HS-27A (cell line): ENCODE results near the gene PPP1R37.

Source experiments
- DNase-seq: peaks from one replicate; pipeline ENCODE4 v3.0.0-alpha.2; 2012; ENCODE audit warnings: low read depth, missing footprints

Gene PPP1R37

GRCh38 chr19:45092747-45093678 is at the start of gene PPP1R37:
Gene PPP1R37, plus strand, starts transcription at chr19:45093179. Its CDS starts 147 bp downstream, at chr19:45093326.
- peak; percentile 88 for DNase-seq

- DNase-seq: no peak
These were observed 47.2 kb upstream of the PPP1R37 start for GRCh38 chr19:45045671-45046353.

- DNase-seq: no peak
These were observed 46.6 kb upstream of the PPP1R37 start for GRCh38 chr19:45046355-45046754.

- DNase-seq: no peak
These were observed 45.7 kb upstream of the PPP1R37 start for GRCh38 chr19:45047188-45047797.

- no peak for DNase-seq
These were observed 43.8 kb upstream of the PPP1R37 start for GRCh38 chr19:45049073-45049736.

- DNase-seq: no peak
These were observed 42.9 kb upstream of the PPP1R37 start for GRCh38 chr19:45050036-45050435.

- DNase-seq: no peak
These were observed 40.9 kb upstream of the PPP1R37 start for GRCh38 chr19:45051929-45052579.

GRCh38 chr19:45056831-45057230 is 36.1 kb upstream of the PPP1R37 start:
- no peak for DNase-seq

- DNase-seq: no peak
These were observed 35.5 kb upstream of the PPP1R37 start for GRCh38 chr19:45057444-45057843.

- no peak for DNase-seq
These were observed 34.3 kb upstream of the PPP1R37 start for GRCh38 chr19:45058622-45059159.

- peak; percentile 62 for DNase-seq
These were observed 33.6 kb upstream of the PPP1R37 start for GRCh38 chr19:45059258-45059965.

GRCh38 chr19:45061965-45062364 is 31.0 kb upstream of the PPP1R37 start:
- DNase-seq: no peak

- DNase-seq: no peak
These were observed 28.9 kb upstream of the PPP1R37 start for GRCh38 chr19:45063851-45064801.

GRCh38 chr19:45066921-45067661 is 25.9 kb upstream of the PPP1R37 start:
- no peak for DNase-seq

- DNase-seq: no peak
These were observed 24.9 kb upstream of the PPP1R37 start for GRCh38 chr19:45068041-45068440.

GRCh38 chr19:45069056-45069455 is 23.9 kb upstream of the PPP1R37 start:
- no peak for DNase-seq

GRCh38 chr19:45070214-45070613 is 22.8 kb upstream of the PPP1R37 start:
- no peak for DNase-seq

GRCh38 chr19:45070861-45071544 is 22.0 kb upstream of the PPP1R37 start:
- DNase-seq: no peak
